SH-SY5Y (cell line): ENCODE data around the gene VIPR2.

Source experiments
- GATA2 ChIP-seq: IDR thresholded peaks from 2 replicates; pipeline ENCODE4 v1.6.1; 2011; ENCODE audit warnings: mild to moderate bottlenecking, low read depth, low read length
- GATA3 ChIP-seq: IDR thresholded peaks from 2 replicates; pipeline ENCODE4 v1.6.1; 2011; ENCODE audit warnings: low read depth, mild to moderate bottlenecking, low read length, moderate library complexity

DNA sequence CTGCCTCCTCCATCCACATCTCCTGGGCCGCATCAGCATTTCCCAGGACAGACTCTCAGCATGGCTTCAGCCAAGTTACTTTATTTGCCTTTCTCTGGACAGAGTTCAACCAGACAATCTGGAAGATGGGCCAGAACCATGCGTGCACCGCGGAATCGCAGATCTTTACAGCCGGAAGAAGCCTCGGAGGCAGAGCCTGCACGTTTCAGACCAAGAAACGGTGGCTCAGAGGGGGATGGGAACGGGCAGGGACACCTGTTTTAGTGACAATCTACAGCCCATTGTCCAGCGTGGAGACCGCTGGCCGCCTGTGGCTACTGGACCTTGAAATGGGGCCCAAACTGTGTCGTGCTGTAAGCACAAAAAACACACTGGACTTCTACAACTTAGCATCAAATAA lies 3.5 kb downstream of the VIPR2 start:
- TF ChIP-seq GATA2 (no peak), GATA3 (no peak)
